Naive B cell (primary cell): Measurements from ENCODE around the gene ZNF521. TPM values are rescaled to one million over a fixed set of nuclear protein-coding genes. Genes with fewer than 3 reads are reported as not detected.
A peak's percentile ranks its signal among the peaks of the same experiment; 100 is the strongest.

Source experiments
- ATAC-seq, 2 donors: fragments of 150-1000 bp; cut with Tn5 transposase; 2 replicates each; pipeline ENCODE4 v1.10.0; 2021; ENCODE audit warnings: low read depth in 2 of 2, mild to moderate bottlenecking in 2 of 2, moderate library complexity in 2 of 2
- DNase-seq: peaks from one replicate; pipeline ENCODE4 v3.0.0; 2022
- H3K27ac Mint-ChIP-seq, 6 donors: one replicate each; pipeline ENCODE4 v1.8.0; 2020 to 2022; ENCODE audit warnings: mild to moderate bottlenecking in 6 of 6, mixed read lengths in 6 of 6, moderate library complexity in 5 of 6, inconsistent platforms in 2 of 6
- H3K27me3 Mint-ChIP-seq, 3 donors: one replicate each; pipeline ENCODE4 v1.8.0; 2021 to 2022; ENCODE audit warnings: mixed read lengths in 3 of 3, mild to moderate bottlenecking in 1 of 3
- H3K36me3 Mint-ChIP-seq, 2 donors: one replicate each; pipeline ENCODE4 v1.8.0; 2020 to 2022; ENCODE audit warnings: mixed read lengths in 2 of 2, inconsistent platforms in 1 of 2, mild to moderate bottlenecking in 1 of 2
- H3K4me1 Mint-ChIP-seq, 3 donors: one replicate each; pipeline ENCODE4 v1.8.0; 2020 to 2022; ENCODE audit warnings: mixed read lengths in 3 of 3, inconsistent platforms in 1 of 3, mild to moderate bottlenecking in 1 of 3, moderate library complexity in 1 of 3
- H3K4me3 Mint-ChIP-seq, 8 donors: one replicate each; pipeline ENCODE4 v1.8.0; 2020 to 2022; ENCODE audit warnings: mild to moderate bottlenecking in 8 of 8, mixed read lengths in 8 of 8, moderate library complexity in 8 of 8, inconsistent platforms in 2 of 8
- H3K9me3 Mint-ChIP-seq, 7 donors: one replicate each; pipeline ENCODE4 v1.8.0; 2020 to 2022; ENCODE audit warnings: mixed read lengths in 7 of 7, mild to moderate bottlenecking in 5 of 7, inconsistent platforms in 2 of 7, moderate library complexity in 1 of 7
- polyA plus RNA-seq, 6 donors: library from polyadenylated mRNA; unstranded; fragments of 300-500 nt; fragmentation: Illumina TruSeq; gene quantifications; one replicate each; pipeline ENCODE4 v1.2.3, GENCODE V29; 2021; ENCODE audit warnings: low read depth in 6 of 6

Gene ZNF521
- polyA plus RNA-seq, 6 donors from 2014 or later, result 0.07 to 0.24 (median 0.11) TPM; not detected in 3

DNA sequence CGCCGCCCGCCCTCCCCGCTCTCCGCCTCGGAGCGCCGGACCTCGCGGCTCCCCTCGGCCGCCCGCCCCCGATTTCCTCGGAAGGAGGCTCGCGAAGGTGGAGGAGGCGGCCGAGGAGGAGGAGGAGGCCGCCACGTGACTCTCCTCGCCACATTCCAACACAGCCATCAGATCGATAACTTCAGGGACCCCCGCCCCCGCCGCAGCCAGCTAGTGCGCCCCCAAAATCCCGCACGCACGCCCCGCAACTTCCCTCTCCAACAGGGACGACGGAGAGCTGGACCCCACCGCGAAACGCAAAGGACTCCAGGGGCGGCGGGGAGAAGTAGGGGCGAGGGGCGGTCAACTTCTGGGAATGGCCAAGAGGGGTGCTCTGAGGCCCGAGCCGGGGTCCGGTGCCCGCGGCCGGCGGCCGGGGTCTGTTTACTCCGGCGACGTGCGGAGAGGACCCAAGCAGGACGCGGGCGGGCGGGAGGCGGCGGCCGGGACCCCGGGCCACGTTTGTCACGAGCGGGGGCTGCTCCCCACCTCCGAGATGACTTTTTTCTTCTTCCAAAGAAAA, 2.0 kb downstream of the ZNF521 start:
- peaks cover 48 to 53% (median 49%) of the 10 kb centered on the region in 3 donors for H3K27me3 Mint-ChIP-seq
- peaks cover 16 to 18% (median 17%) of the 10 kb centered on the region in 3 donors for H3K4me1 Mint-ChIP-seq
- peak overlapping the region; percentile 85 to 98 (median 94) for H3K4me3 Mint-ChIP-seq
- DNase-seq (peak; percentile 9), ATAC-seq (no peak)
- peaks cover 0 to 14% (median 0%) of the 10 kb centered on the region in 7 donors for H3K9me3 Mint-ChIP-seq
- H3K27ac Mint-ChIP-seq, result peak overlapping the region in 1 of 6 donors; percentile 82
- peaks cover 0 to 8% of the 10 kb centered on the region in 2 donors for H3K36me3 Mint-ChIP-seq

- Mint-ChIP-seq H3K4me3 (peak overlapping the region; percentile 80 to 94 (median 87)), H3K36me3 (peaks cover 0 to 8% of the 10 kb centered on the region in 2 donors), H3K4me1 (peaks cover 16 to 18% (median 17%) of the 10 kb centered on the region in 3 donors), H3K27ac (peak overlapping the region in 2 of 6 donors; percentile 9 to 44), H3K9me3 (peaks cover 0 to 14% (median 0%) of the 10 kb centered on the region in 7 donors), H3K27me3 (peaks cover 50 to 55% (median 55%) of the 10 kb centered on the region in 3 donors)
- DNase-seq (peak; percentile 14), ATAC-seq (no peak)
Measured at GRCh38 chr18:25349131-25349925, 2.6 kb downstream of the ZNF521 start.

DNA sequence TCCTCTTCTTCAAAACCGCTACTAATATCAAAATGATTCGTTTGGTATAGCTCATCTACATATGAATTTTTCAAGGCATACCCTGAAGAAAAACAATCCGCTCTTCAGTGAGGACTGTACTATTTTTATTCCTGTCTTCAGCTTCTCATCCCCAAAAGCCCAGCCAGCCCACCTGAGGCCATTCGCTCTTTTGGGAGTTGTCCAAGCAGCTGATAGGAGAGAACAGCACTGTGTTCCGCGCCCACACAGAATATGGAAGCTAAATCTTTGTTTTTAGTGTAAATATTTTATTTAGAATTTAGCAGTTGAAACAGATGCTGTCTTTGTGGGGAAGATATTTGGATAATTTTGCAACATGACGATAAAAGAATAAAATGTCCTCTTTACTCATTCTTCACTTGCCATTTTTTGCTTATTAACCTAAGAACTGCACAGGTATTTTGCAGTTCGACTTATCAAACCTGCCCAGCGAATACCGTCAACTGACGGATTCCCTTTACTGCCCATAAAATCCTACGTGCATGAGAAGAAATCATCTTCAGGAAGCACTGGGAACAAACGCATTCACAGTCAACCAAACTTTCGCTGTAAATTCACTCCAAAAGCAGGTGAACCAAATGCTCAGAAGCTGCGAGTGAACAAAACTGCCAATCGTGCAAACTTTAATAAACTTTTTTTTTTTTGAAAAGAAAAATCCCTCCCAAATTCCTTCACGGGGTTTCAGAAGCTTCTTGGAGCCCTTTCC, 3.4 kb downstream of the ZNF521 start:
- Mint-ChIP-seq H3K27me3 (peaks cover 50 to 57% (median 53%) of the 10 kb centered on the region in 3 donors), H3K4me1 (peaks cover 16 to 18% (median 17%) of the 10 kb centered on the region in 3 donors), H3K27ac (peak overlapping the region in 2 of 6 donors; percentile 9 to 44), H3K36me3 (peaks cover 0 to 8% of the 10 kb centered on the region in 2 donors), H3K9me3 (peaks cover 0 to 14% (median 0%) of the 10 kb centered on the region in 7 donors), H3K4me3 (peak overlapping the region in 7 of 8 donors; percentile 79 to 91 (median 85))
- no peak for DNase-seq
- no peak for ATAC-seq

- H3K27ac Mint-ChIP-seq, result no peak overlapping the region
- peaks cover 45 to 67% (median 55%) of the 10 kb centered on the region in 3 donors for H3K27me3 Mint-ChIP-seq
- H3K9me3 Mint-ChIP-seq, result peaks cover 0 to 14% (median 0%) of the 10 kb centered on the region in 7 donors
- DNase-seq, result no peak
- H3K4me3 Mint-ChIP-seq, result no peak overlapping the region
- no peak for ATAC-seq
- peaks cover 13 to 17% (median 14%) of the 10 kb centered on the region in 3 donors for H3K4me1 Mint-ChIP-seq
- H3K36me3 Mint-ChIP-seq, result peaks cover 0 to 8% of the 10 kb centered on the region in 2 donors
Measured at GRCh38 chr18:25346561-25346960, 5.4 kb downstream of the ZNF521 start.

GRCh38 chr18:25345081-25345866, 6.7 kb downstream of the ZNF521 start:
- peaks cover 0 to 14% (median 0%) of the 10 kb centered on the region in 7 donors for H3K9me3 Mint-ChIP-seq
- ATAC-seq, result no peak
- no peak overlapping the region for H3K27ac Mint-ChIP-seq
- H3K27me3 Mint-ChIP-seq, result peaks cover 47 to 65% (median 58%) of the 10 kb centered on the region in 3 donors
- H3K36me3 Mint-ChIP-seq, result peaks cover 0 to under 1% of the 10 kb centered on the region in 2 donors
- H3K4me3 Mint-ChIP-seq, result no peak overlapping the region
- DNase-seq, result no peak
- peaks cover 5 to 6% (median 6%) of the 10 kb centered on the region in 3 donors for H3K4me1 Mint-ChIP-seq

DNA sequence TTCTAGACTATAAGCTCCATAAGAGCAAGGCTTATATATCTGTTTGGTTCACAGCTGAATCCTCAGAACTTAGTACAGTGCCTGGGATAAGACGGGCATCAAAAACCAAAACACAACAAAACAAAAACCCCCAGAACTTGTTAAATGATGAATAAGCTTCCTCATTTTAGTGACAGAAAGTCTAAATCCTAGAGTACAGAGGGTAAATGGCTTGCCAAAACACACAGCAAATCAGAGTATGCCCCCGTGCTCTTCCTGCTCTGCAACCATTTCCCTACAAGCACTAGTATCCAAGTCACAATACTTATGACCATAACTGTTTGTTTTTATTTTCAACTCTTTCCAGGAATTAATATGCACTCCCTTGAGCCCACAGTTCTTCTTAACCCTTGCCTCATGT, 10.1 kb downstream of the ZNF521 start:
- H3K27me3 Mint-ChIP-seq, result peaks cover 29 to 50% (median 41%) of the 10 kb centered on the region in 3 donors
- DNase-seq (no peak), ATAC-seq (no peak)
- no peaks in the 10 kb centered on the region for H3K9me3 Mint-ChIP-seq
- H3K27ac Mint-ChIP-seq, result no peak overlapping the region
- H3K4me1 Mint-ChIP-seq, result no peaks in the 10 kb centered on the region
- no peaks in the 10 kb centered on the region for H3K36me3 Mint-ChIP-seq
- no peak overlapping the region for H3K4me3 Mint-ChIP-seq

- H3K27me3 Mint-ChIP-seq, result peaks cover 27 to 53% (median 36%) of the 10 kb centered on the region in 3 donors
- no peak overlapping the region for H3K4me3 Mint-ChIP-seq
- H3K4me1 Mint-ChIP-seq, result no peaks in the 10 kb centered on the region
- H3K36me3 Mint-ChIP-seq, result no peaks in the 10 kb centered on the region
- no peaks in the 10 kb centered on the region for H3K9me3 Mint-ChIP-seq
- DNase-seq (no peak), ATAC-seq (no peak)
- no peak overlapping the region for H3K27ac Mint-ChIP-seq
Measured at GRCh38 chr18:25340762-25341161, 11.2 kb downstream of the ZNF521 start.

DNA sequence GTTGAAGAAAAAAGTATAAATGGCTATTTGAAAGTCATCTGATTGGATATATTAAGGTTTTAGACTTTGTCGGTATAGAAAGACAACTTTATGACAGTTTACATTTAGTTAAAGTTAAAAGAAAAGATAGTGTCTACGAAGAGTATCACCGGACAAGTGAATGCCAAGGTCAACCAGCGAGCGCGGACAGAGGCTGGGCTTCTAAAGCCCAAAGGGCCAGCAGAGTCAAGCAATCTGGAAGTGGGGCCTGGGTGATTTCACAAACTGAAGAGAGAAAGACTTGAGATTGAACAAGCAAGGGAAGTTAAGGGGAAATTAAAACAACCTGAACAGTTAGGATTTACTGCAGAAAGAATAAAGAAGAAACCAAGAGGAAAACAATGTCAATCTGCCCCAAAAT, 16.3 kb downstream of the ZNF521 start:
- Mint-ChIP-seq H3K4me3 (no peak overlapping the region), H3K4me1 (no peaks in the 10 kb centered on the region), H3K9me3 (no peaks in the 10 kb centered on the region), H3K36me3 (no peaks in the 10 kb centered on the region), H3K27ac (no peak overlapping the region), H3K27me3 (peaks cover 13 to 37% (median 18%) of the 10 kb centered on the region in 3 donors)
- no peak for DNase-seq
- no peak for ATAC-seq

DNA sequence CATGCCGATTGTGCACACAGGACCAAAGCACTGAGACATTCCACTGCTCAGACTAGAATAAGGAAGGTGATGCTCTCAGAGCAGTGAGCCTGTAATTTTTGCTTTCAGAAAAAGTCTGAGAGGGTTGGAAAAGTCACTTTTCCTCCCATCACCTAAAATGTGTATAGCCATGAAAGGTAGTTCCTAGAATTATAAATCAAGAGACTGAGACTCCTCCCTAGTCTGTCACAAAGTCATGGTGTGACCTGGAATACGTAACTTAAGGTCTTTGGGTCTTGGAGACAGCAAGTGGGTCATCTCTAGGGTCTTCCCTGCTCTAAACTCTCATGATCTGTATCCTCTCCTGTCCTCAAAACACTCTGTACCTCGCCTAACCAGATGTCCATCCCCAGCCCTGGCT, 16.9 kb downstream of the ZNF521 start:
- Mint-ChIP-seq H3K4me1 (no peaks in the 10 kb centered on the region), H3K27ac (no peak overlapping the region), H3K4me3 (no peak overlapping the region), H3K9me3 (no peaks in the 10 kb centered on the region), H3K27me3 (peaks cover 8 to 33% (median 14%) of the 10 kb centered on the region in 3 donors), H3K36me3 (no peaks in the 10 kb centered on the region)
- ATAC-seq (no peak), DNase-seq (no peak)

DNA sequence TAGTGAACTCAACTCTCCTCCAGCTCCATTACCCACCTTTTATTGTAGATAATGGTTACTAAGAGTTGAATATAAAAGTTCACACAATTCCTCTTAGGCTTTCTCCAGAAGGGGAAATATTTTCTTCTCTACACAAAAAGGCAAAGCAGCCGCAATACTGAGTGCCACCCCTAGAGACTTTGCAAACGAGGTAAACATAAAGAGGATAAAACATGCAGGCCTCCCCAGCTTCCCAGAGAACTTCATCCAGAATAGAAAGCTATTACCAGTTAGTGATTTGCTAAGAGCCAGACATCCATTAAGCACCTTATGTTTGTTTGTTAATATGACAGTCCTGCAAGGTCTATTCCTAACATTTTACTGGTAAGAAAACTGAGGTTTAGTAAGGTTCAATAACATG, 17.4 kb downstream of the ZNF521 start:
- Mint-ChIP-seq H3K27ac (no peak overlapping the region), H3K4me1 (no peaks in the 10 kb centered on the region), H3K27me3 (peaks cover 8 to 31% (median 14%) of the 10 kb centered on the region in 3 donors), H3K4me3 (no peak overlapping the region), H3K9me3 (peaks cover 0 to 1% (median 0%) of the 10 kb centered on the region in 7 donors), H3K36me3 (no peaks in the 10 kb centered on the region)
- DNase-seq (no peak), ATAC-seq (no peak)

DNA sequence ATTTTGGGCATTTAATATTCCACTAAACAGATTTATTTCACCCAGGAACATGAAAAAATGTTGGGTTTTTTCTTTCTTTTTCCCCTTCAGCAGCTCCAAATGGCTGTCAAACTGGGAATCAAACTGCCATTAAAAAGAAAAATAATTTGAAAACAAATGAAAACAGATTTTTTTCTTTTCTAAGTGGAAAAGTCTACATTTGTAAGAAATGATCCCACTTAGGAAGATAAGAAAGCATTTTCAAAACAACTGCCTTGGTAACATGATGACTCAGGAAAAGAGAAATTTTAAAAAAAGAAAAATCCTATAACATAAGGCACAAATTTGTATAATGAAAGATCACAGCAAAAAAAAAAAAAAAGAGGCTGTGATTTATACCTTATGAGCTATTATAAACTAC, 20.0 kb downstream of the ZNF521 start:
- Mint-ChIP-seq H3K27ac (no peak overlapping the region), H3K36me3 (no peaks in the 10 kb centered on the region), H3K9me3 (peaks cover 0 to 5% (median 0%) of the 10 kb centered on the region in 7 donors), H3K4me3 (no peak overlapping the region), H3K27me3 (peaks cover 11 to 33% (median 20%) of the 10 kb centered on the region in 3 donors), H3K4me1 (no peaks in the 10 kb centered on the region)
- ATAC-seq, result no peak
- no peak for DNase-seq

GRCh38 chr18:25329783-25330182, 22.2 kb downstream of the ZNF521 start:
- no peak for ATAC-seq
- no peak overlapping the region for H3K4me3 Mint-ChIP-seq
- H3K27ac Mint-ChIP-seq, result no peak overlapping the region
- H3K36me3 Mint-ChIP-seq, result no peaks in the 10 kb centered on the region
- H3K4me1 Mint-ChIP-seq, result no peaks in the 10 kb centered on the region
- peaks cover 15 to 31% (median 17%) of the 10 kb centered on the region in 3 donors for H3K27me3 Mint-ChIP-seq
- no peak for DNase-seq
- H3K9me3 Mint-ChIP-seq, result peaks cover 0 to 5% (median 0%) of the 10 kb centered on the region in 7 donors
